ENCODE data around the gene INPP5K. TPM values are rescaled to one million over a fixed set of nuclear protein-coding genes. Genes with fewer than 3 reads are reported as not detected.

The INPP5K gene
- total RNA-seq, 5 donors from 2014 or later (not counting 1 experiment from before 2014, with no cell fraction given), result 91.1 to 184 (median 97.0) TPM

DNA sequence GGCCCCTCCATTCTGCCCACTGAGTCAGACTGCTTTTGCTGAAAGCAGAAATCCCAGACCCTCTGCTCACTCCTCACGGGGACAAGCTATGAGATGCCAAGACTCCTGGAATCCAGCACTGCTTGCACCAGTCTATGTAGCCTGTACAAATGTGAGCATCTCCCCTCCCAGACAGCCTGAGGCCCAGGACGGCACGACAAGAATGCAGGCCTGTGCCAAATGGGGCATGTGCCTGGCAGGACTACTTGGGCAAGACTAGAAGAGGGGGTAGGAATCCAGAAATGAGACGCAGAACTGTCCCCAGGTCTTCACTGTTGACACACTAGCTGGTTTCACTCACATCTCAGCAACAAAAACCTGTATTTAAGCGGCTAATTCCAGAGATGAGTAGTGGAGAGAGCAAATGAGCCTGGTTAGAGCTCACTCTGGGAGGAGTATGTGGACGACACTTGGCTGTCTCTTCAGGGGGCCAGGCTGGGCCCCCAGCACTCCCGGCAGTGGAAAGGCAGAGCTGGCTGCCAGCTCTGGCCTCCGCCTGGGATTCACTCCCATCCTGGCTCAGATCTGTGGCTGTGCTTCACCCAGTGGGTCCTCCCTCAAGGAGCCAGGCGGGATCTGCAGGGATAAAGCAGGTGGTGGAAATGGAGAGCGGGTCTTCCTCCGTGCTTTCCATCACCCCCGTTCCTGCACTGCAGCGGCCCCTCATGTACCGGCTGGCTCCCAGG lies 21.0 kb downstream of the INPP5K start:
- Mint-ChIP-seq H3K9me3 (no peaks in the 10 kb centered on the region), H3K36me3 (no peaks in the 10 kb centered on the region), H3K4me3 (no peak overlapping the region), H3K27ac (no peak overlapping the region), H3K4me1 (peaks cover 12 to 18% (median 13%) of the 10 kb centered on the region in 3 donors), H3K27me3 (no peaks in the 10 kb centered on the region)
- Histone ChIP-seq H3K36me3 (ENCODE audit: control insufficient read depth in 2 of 2, extremely low read depth in 1 of 2, insufficient read depth in 1 of 2, low read length in 1 of 2) (peaks cover 18 to 26% of the 10 kb centered on the region in 2 donors), H3K27me3 (replicated peaks in 1 of 2; ENCODE audit: control insufficient read depth in 2 of 2, extremely low read depth in 1 of 2, insufficient read depth in 2 of 2, low read length in 1 of 2) (peaks cover 0 to 2% of the 10 kb centered on the region in 2 experiments), H3K9me3 (no peaks in the 10 kb centered on the region), H3K27ac (ENCODE audit: low read length) (no peak overlapping the region), H3K4me3 (ENCODE audit: control insufficient read depth in 1 of 2, extremely low read depth in 1 of 2, low read length in 1 of 2) (no peak overlapping the region), H3K4me1 (ENCODE audit: control insufficient read depth in 1 of 2, extremely low read depth in 1 of 2, insufficient read depth in 2 of 2, low read length in 2 of 2) (peaks cover 9 to 24% of the 10 kb centered on the region in 2 experiments)
- POLR2A ChIA-PET, result no interaction called here
- no peak for ATAC-seq (replicated peaks in 1 of 4)
- no peak for DNase-seq
- WGBS (ENCODE audit: insufficient coverage), result 94% methylated on average over 6 of the region's 14 CpGs
- CTCF ChIA-PET, result no interaction called here

DNA sequence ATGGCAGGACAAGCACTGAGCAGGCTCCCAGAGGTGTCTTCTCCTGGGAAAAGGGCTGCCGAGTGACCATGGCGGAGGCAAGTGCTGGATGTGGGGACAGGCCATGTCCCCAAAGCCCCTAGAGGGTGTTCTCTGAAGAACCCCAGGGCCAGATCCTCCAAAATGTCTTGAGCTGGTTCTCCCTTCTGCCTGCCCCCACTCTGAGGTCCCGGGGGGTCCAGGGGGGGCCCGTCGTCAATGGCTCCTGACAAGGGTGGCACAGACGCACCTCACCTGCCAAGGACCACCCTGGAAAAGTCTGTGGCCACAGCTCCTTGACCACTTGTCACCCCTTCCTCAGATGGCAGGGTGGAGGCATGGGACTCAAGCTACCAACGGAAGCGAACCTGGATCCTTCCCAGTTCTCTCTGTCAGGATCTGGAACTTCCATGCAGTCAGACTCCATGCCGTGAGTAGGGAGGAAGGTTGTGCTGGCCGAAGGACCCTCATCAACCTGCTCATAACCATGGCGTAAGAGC lies 21.6 kb downstream of the INPP5K start:
- no peaks in the 10 kb centered on the region for H3K9me3 Mint-ChIP-seq
- peaks cover 17 to 22% (median 18%) of the 10 kb centered on the region in 3 donors for H3K4me1 Mint-ChIP-seq
- peaks cover 0 to 2% of the 10 kb centered on the region in 2 experiments for H3K27me3 ChIP-seq (replicated peaks in 1 of 2; ENCODE audit: control insufficient read depth in 2 of 2, extremely low read depth in 1 of 2, insufficient read depth in 2 of 2, low read length in 1 of 2)
- ChIA-PET POLR2A (no interaction called here), CTCF (interaction anchor here in 1 of 2 donors (0.6 kb wide), 1 partner anchor 90 kb away, joined by 3 read pairs; no protein-coding TSS in a partner anchor)
- H3K4me3 Mint-ChIP-seq, result no peak overlapping the region
- no peak for DNase-seq
- H3K27ac ChIP-seq (ENCODE audit: low read length), result no peak overlapping the region
- H3K4me1 ChIP-seq (ENCODE audit: control insufficient read depth in 1 of 2, extremely low read depth in 1 of 2, insufficient read depth in 2 of 2, low read length in 2 of 2), result peaks cover 9 to 26% of the 10 kb centered on the region in 2 experiments
- H3K27ac Mint-ChIP-seq, result no peak overlapping the region
- H3K27me3 Mint-ChIP-seq, result no peaks in the 10 kb centered on the region
- peaks cover 18 to 26% of the 10 kb centered on the region in 2 donors for H3K36me3 ChIP-seq (ENCODE audit: control insufficient read depth in 2 of 2, extremely low read depth in 1 of 2, insufficient read depth in 1 of 2, low read length in 1 of 2)
- H3K36me3 Mint-ChIP-seq, result no peaks in the 10 kb centered on the region
- WGBS (ENCODE audit: insufficient coverage), result 96% methylated on average over 5 of the region's 11 CpGs
- no peak for ATAC-seq (replicated peaks in 1 of 4)
- no peak overlapping the region for H3K4me3 ChIP-seq (ENCODE audit: control insufficient read depth in 1 of 2, extremely low read depth in 1 of 2, low read length in 1 of 2)
- no peaks in the 10 kb centered on the region for H3K9me3 ChIP-seq

DNA sequence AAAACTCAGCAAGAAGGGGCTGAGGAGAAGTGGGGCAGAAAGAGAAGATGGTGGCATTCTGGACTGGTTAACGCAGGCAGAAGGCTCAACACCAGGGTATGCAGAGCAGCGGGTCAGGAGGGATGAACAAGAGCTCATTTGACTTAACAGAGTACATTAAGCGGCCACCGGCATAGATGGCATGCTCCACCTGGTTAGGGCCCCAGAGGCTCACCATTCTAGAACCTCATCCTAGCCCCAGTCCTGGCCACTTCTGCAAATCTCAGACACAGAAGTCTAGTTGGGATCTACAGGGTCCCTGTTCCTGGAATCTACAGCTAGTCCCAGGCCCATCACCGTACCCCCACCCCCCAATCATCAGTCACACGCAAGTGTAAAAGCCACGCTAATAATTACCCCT lies 22.2 kb downstream of the INPP5K start:
- H3K4me1 Mint-ChIP-seq, result peaks cover 18 to 23% (median 19%) of the 10 kb centered on the region in 3 donors
- WGBS (ENCODE audit: insufficient coverage), result 92% methylated on average over 7 of the region's 7 CpGs
- H3K4me1 ChIP-seq (ENCODE audit: control insufficient read depth in 1 of 2, extremely low read depth in 1 of 2, insufficient read depth in 2 of 2, low read length in 2 of 2), result peaks cover 9 to 26% of the 10 kb centered on the region in 2 experiments
- no peak for ATAC-seq (replicated peaks in 1 of 4)
- no peaks in the 10 kb centered on the region for H3K27me3 Mint-ChIP-seq
- no peak for DNase-seq
- peak overlapping the region; percentile 18 to 28 for H3K27ac Mint-ChIP-seq
- no peak overlapping the region for H3K4me3 ChIP-seq (ENCODE audit: control insufficient read depth in 1 of 2, extremely low read depth in 1 of 2, low read length in 1 of 2)
- H3K9me3 Mint-ChIP-seq, result no peaks in the 10 kb centered on the region
- H3K9me3 ChIP-seq, result no peaks in the 10 kb centered on the region
- peaks cover 0 to 2% of the 10 kb centered on the region in 2 experiments for H3K27me3 ChIP-seq (replicated peaks in 1 of 2; ENCODE audit: control insufficient read depth in 2 of 2, extremely low read depth in 1 of 2, insufficient read depth in 2 of 2, low read length in 1 of 2)
- ChIA-PET POLR2A (no interaction called here), CTCF (interaction anchor here in 1 of 2 donors (0.6 kb wide), 1 partner anchor 90 kb away, joined by 3 read pairs; no protein-coding TSS in a partner anchor)
- no peaks in the 10 kb centered on the region for H3K36me3 Mint-ChIP-seq
- no peak overlapping the region for H3K27ac ChIP-seq (ENCODE audit: low read length)
- no peak overlapping the region for H3K4me3 Mint-ChIP-seq
- H3K36me3 ChIP-seq (ENCODE audit: control insufficient read depth in 2 of 2, extremely low read depth in 1 of 2, insufficient read depth in 1 of 2, low read length in 1 of 2), result peaks cover 18 to 26% of the 10 kb centered on the region in 2 donors

DNA sequence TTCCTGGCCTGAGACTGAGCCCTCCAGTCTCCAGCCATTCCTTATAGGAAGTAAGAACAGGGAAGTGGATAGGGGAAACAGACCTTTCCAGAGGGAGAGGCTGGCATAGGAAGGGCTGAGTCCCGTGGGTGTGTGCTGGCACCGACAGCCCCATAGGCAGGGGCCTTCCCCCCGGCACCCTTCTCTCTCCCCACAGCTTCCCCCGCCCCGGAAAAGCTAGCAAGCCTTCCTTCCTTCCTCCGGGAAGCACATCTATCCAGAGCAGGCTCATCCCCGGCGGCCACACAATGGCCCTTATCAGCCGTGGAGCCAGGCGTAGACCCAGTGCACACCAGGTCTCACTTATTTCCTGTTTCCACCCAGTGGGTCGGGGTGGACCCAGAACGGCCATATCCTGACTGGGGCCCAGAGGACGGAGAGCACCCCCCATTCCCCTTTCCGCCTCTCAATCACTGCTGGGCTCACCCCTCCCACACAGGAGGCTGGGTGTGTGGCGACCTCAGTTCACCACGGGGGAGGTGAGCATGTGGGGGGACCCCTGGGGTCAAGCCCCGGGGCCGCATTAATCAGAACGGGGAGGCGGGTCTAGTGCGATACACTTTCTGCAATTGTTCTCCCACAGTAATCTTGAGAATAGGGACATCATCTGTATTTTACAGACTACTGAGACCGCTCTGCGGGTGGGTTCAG lies 23.0 kb downstream of the INPP5K start:
- H3K4me1 ChIP-seq (ENCODE audit: control insufficient read depth in 1 of 2, extremely low read depth in 1 of 2, insufficient read depth in 2 of 2, low read length in 2 of 2), result peaks cover 9 to 33% of the 10 kb centered on the region in 2 experiments
- no peak for ATAC-seq (replicated peaks in 1 of 4)
- DNase-seq, result no peak
- H3K9me3 ChIP-seq, result no peaks in the 10 kb centered on the region
- H3K27me3 ChIP-seq (replicated peaks in 1 of 2; ENCODE audit: control insufficient read depth in 2 of 2, extremely low read depth in 1 of 2, insufficient read depth in 2 of 2, low read length in 1 of 2), result peaks cover 0 to 2% of the 10 kb centered on the region in 2 experiments
- H3K4me1 Mint-ChIP-seq, result peaks cover 25 to 31% (median 27%) of the 10 kb centered on the region in 3 donors
- 68% methylated on average over 10 of the region's 23 CpGs for WGBS (ENCODE audit: insufficient coverage)
- H3K27ac Mint-ChIP-seq, result peak overlapping the region in 1 of 2 donors; percentile 18
- POLR2A ChIA-PET, result no interaction called here
- no peaks in the 10 kb centered on the region for H3K27me3 Mint-ChIP-seq
- no peaks in the 10 kb centered on the region for H3K9me3 Mint-ChIP-seq
- no peak overlapping the region for H3K27ac ChIP-seq (ENCODE audit: low read length)
- H3K36me3 ChIP-seq (ENCODE audit: control insufficient read depth in 2 of 2, extremely low read depth in 1 of 2, insufficient read depth in 1 of 2, low read length in 1 of 2), result peaks cover 18 to 26% of the 10 kb centered on the region in 2 donors
- no peak overlapping the region for H3K4me3 ChIP-seq (ENCODE audit: control insufficient read depth in 1 of 2, extremely low read depth in 1 of 2, low read length in 1 of 2)
- CTCF ChIA-PET, result no interaction called here
- H3K4me3 Mint-ChIP-seq, result peak overlapping the region; percentile 40 to 81 (median 53)
- no peaks in the 10 kb centered on the region for H3K36me3 Mint-ChIP-seq

DNA sequence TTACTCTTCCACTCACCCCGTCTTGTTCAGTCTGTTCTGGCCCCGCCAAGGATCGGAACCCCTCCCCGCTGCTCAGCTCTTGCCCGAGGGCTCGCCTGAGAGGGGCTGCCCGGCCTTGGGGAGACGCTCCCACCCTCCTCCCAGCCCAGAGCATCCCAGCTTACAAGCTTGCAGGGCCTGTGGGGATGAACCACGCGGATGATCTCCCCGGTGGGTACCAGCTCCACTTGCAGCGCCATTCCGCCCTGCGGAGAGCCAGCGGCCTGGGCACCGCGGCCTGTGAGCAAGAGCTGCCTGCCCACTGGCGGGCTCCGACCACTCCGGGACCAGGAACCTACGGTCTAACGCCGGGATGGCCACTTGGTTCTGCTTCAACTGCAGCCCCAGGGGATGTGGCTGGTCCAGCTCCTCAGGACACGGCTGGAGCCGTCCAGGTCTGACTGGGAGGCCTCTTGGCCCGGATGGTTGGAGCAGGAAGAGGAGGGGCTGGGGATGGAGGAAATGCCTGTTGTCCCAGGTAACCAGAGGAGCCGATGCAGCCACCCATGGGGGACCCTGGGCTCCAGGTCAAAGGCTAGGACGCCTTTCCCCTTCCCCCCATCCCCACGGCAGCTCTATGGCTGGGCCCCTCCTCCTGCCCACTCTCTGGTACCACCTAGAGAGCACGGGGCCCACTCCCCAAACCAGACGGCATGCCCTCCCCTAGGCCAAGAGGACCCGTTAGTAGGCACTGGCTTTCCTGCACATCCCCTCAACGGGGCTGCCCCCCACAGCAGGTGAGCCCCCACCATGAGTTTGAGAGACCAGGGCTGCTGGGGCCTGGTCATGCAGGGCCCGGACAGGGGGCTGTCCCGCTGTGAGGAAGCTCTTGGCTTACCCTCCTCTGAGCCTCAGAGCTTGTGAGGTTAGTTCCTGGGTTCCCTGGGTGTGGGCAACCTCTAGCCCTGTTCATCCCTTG lies 23.9 kb downstream of the INPP5K start, which contains the start of gene MYO1C:
Gene MYO1C (minus strand): TSS at position 438 of the 958 bp plus-strand sequence. CDS start 199 bp downstream, at position 239.
- no peaks in the 10 kb centered on the region for H3K9me3 ChIP-seq
- H3K27ac ChIP-seq (ENCODE audit: low read length), result no peak within 1 kb of the TSS
- Mint-ChIP-seq H3K9me3 (no peaks in the 10 kb centered on the region), H3K27ac (peak within 1 kb of the TSS; percentile 16 to 49), H3K27me3 (no peaks in the 10 kb centered on the region), H3K36me3 (no peaks in the 10 kb centered on the region), H3K4me3 (peak within 1 kb of the TSS; percentile 77 to 81 (median 81)), H3K4me1 (peaks cover 27 to 34% (median 27%) of the 10 kb centered on the region in 3 donors)
- DNase-seq, result peak in 1 of 35 experiments; percentile 21
- H3K4me3 ChIP-seq (ENCODE audit: control insufficient read depth in 1 of 2, extremely low read depth in 1 of 2, low read length in 1 of 2), result peak within 1 kb of the TSS in 1 of 2 donors; percentile 39
- ChIA-PET CTCF (no interaction called here), POLR2A (no interaction called here)
- peaks cover 0 to 2% of the 10 kb centered on the region in 2 experiments for H3K27me3 ChIP-seq (replicated peaks in 1 of 2; ENCODE audit: control insufficient read depth in 2 of 2, extremely low read depth in 1 of 2, insufficient read depth in 2 of 2, low read length in 1 of 2)
- 76% methylated on average over 23 of the region's 35 CpGs for WGBS (ENCODE audit: insufficient coverage)
- peaks cover 12 to 18% of the 10 kb centered on the region in 2 donors for H3K36me3 ChIP-seq (ENCODE audit: control insufficient read depth in 2 of 2, extremely low read depth in 1 of 2, insufficient read depth in 1 of 2, low read length in 1 of 2)
- no peak for ATAC-seq (replicated peaks in 1 of 4)
- H3K4me1 ChIP-seq (ENCODE audit: control insufficient read depth in 1 of 2, extremely low read depth in 1 of 2, insufficient read depth in 2 of 2, low read length in 2 of 2), result peaks cover 9 to 40% of the 10 kb centered on the region in 2 experiments
